Effector memory CD8-positive, alpha-beta T cell (primary cell): ENCODE measurements around the gene HDAC3.

Experiments
- ATAC-seq: fragments of 150-1000 bp; cut with Tn5 transposase; replicated peaks from 2 replicates; pipeline ENCODE4 v1.10.0; 2021; ENCODE audit warnings: mild to moderate bottlenecking, moderate library complexity
- DNase-seq, 3 experiments: peaks; one replicate each; pipeline ENCODE4 v3.0.0; 2021
- H3K27ac Mint-ChIP-seq, 2 donors: one replicate each; pipeline ENCODE4 v1.8.0; 2022; ENCODE audit warnings: mild to moderate bottlenecking in 2 of 2, mixed read lengths in 2 of 2, moderate library complexity in 2 of 2
- H3K27me3 Mint-ChIP-seq, 2 donors: one replicate each; pipeline ENCODE4 v1.8.0; 2022; ENCODE audit warnings: mixed read lengths in 2 of 2
- H3K36me3 Mint-ChIP-seq: one replicate; pipeline ENCODE4 v1.8.0; 2022; ENCODE audit warnings: mild to moderate bottlenecking, moderate library complexity, mixed read lengths; ENCODE audit not compliant: insufficient read depth
- H3K4me1 Mint-ChIP-seq, 2 donors: one replicate each; pipeline ENCODE4 v1.8.0; 2022; ENCODE audit warnings: low read depth in 2 of 2, mixed read lengths in 2 of 2
- H3K4me3 Mint-ChIP-seq, 2 donors: one replicate each; pipeline ENCODE4 v1.8.0; 2022; ENCODE audit warnings: mild to moderate bottlenecking in 2 of 2, mixed read lengths in 2 of 2, moderate library complexity in 2 of 2
- H3K9me3 Mint-ChIP-seq, 2 donors: one replicate each; pipeline ENCODE4 v1.8.0; 2022; ENCODE audit warnings: mixed read lengths in 2 of 2

HDAC3 gene

DNA sequence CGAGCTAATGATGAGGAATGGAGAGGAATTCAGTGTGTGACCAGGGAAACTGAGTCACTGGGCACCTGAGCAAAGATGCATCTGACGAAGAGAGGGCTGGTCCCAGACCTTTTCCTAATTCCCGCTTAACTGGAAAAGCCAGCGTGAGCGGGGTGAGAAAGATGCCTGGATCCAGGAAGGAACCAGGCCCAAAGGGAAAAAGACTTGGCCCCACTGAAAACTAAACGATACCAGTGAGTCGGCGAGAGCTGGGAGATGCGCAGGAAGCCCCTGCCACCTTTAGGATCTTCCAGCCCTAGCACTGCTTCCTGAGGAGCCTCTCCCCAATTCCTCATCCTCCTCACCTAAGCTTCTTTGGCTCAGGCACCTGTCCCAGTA is 15.1 kb upstream of the HDAC3 start:
- H3K27me3 Mint-ChIP-seq: no peaks in the 10 kb centered on the region
- no peak for ATAC-seq

DNA sequence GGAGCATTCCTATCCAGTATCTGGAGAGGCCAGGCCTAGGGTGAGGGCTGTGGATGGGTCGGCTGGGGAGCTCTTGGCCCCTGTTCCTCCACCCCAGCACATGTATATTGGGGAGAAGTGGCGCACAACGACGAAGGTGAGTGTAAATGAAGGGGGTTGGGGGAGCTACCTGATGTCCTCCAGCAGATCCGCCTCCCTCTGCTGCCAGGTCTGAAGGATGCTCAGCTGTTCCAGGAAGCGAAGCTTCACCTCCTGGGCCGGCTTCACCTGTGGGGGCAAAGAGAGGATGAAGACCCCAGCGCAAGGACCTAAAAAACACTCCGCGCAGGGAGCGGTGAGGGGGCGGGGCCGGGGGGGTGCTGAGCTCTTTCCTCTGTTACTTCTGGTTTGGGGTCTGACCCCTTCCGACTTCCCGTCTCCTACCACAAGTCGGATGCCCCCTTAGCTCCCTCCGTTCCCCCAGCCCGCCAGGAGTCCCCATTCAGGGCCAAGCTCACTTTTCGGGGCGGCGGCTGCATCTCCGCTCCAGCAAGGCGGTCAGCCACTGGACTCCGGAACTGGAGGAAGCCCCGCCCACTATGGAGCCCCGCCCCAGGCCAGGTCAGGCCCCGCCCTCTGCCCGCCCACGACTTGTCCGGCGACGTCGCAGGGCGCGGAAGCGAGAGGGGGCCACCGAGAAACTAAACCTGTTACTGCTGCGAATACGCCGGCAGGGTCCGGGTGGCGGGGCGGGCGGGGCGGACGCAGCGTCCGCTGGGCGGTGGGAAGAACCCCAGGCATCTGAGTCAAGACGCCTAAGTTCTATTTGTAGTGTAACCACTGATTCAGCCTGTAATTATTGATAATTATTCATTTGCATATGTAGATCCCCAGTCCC is 14.4 kb upstream of the HDAC3 start, which contains the start of gene FCHSD1:
Gene FCHSD1, minus strand, starts transcription at position 568 of the 877 bp plus-strand sequence. Its CDS starts 50 bp downstream, at position 518.
- Mint-ChIP-seq H3K9me3 (no peaks in the 10 kb centered on the region), H3K27ac (peak within 1 kb of the TSS; percentile 94 to 97), H3K4me1 (peaks cover 39 to 40% of the 10 kb centered on the region in 2 donors), H3K36me3 (peaks cover 10% of the 10 kb centered on the region), H3K27me3 (no peaks in the 10 kb centered on the region), H3K4me3 (peak within 1 kb of the TSS; percentile 91 to 93)
- ATAC-seq (peak; percentile 91), DNase-seq (peak; percentile 66 to 79 (median 72))

More for the DNA sequence above, 15.1 kb upstream of the HDAC3 start:
- H3K4me3 Mint-ChIP-seq: peak overlapping the region; percentile 91 to 93
- DNase-seq: no peak
- H3K36me3 Mint-ChIP-seq: peaks cover 8% of the 10 kb centered on the region
- no peaks in the 10 kb centered on the region for H3K9me3 Mint-ChIP-seq
- H3K4me1 Mint-ChIP-seq: peaks cover 34 to 37% of the 10 kb centered on the region in 2 donors
- peak overlapping the region; percentile 94 to 97 for H3K27ac Mint-ChIP-seq

DNA sequence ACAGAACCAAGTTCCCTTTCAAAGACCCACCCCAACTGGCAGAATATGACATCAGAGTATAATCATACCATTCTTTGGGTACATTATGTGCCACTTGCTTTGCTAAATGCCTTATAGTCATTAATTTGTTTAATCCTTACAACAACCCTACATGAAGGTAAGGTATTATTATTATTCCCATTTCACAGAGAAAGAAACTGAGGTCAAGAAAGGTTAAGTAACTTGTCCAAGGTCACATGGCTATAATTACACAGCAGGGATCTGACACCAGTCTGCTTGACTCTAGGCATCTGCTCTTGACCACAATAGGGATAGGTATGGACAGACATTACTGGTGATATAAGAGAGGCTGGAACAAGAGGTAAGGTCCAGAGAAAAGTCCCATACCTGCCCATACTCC is 13.3 kb upstream of the HDAC3 start:
- H3K27ac Mint-ChIP-seq: peak overlapping the region; percentile 94 to 97
- peaks cover 42 to 43% of the 10 kb centered on the region in 2 donors for H3K4me1 Mint-ChIP-seq
- H3K4me3 Mint-ChIP-seq: peak overlapping the region; percentile 91 to 93
- ATAC-seq (no peak), DNase-seq (no peak)
- H3K27me3 Mint-ChIP-seq: no peaks in the 10 kb centered on the region
- no peaks in the 10 kb centered on the region for H3K9me3 Mint-ChIP-seq
- peaks cover 10% of the 10 kb centered on the region for H3K36me3 Mint-ChIP-seq

DNA sequence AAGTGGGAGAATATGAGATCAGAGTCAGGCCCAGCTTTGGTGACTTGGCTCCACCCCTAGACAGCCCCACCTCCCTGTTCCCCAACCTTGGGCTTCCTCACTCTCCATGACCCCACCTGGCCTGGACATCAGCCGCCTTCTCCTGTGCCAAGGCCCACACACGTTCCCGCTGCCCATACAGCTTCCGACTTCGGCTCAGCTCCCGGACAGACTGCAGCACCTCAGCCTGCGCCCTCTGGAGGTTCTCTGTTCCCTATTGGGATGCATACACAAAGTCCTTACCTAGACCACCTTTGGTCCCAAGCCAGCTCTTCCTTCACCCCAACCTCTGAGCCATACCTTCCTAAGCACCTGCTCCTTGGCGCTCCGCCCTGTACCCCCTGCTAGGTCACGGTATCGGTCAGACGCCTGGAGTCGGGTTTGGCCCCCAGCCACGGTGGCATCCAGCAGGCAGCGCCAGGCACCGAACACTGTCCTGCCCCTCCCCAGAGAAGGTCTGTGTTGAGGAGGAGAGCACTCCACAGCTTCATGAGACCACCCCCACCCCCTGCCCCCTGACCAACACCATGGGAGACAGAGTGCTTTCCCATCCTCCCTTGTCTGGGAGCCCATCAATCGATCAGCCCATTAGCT is 12.5 kb upstream of the HDAC3 start:
- no peak for DNase-seq
- Mint-ChIP-seq H3K27ac (peak overlapping the region in 1 of 2 donors; percentile 94), H3K36me3 (peaks cover 10% of the 10 kb centered on the region), H3K4me1 (peaks cover 44 to 47% of the 10 kb centered on the region in 2 donors), H3K9me3 (no peaks in the 10 kb centered on the region), H3K4me3 (no peak overlapping the region), H3K27me3 (no peaks in the 10 kb centered on the region)
- ATAC-seq: no peak

DNA sequence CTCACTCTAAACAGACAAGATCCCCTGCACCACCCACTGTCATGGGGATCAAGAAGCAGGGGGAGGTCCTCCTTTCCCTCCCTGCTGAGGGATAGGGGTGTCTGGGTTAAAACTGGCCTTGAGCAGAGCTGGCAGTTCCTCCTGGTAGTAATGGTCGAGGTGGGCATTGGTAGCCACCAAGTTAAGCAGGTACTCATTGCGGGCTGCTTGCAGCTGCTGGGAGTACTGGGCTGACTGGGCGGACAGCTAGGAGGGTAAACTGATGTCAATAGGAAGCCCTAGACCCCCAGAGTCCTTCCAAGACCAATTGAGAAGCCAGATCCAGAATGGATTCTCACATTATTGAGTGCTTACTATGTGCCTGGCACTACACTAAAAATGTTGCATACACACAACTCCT is 11.2 kb upstream of the HDAC3 start:
- Mint-ChIP-seq H3K4me3 (no peak overlapping the region), H3K9me3 (no peaks in the 10 kb centered on the region), H3K27ac (peak overlapping the region in 1 of 2 donors; percentile 94), H3K4me1 (peaks cover 44 to 47% of the 10 kb centered on the region in 2 donors), H3K36me3 (peaks cover 19% of the 10 kb centered on the region), H3K27me3 (no peaks in the 10 kb centered on the region)
- DNase-seq (no peak), ATAC-seq (no peak)

DNA sequence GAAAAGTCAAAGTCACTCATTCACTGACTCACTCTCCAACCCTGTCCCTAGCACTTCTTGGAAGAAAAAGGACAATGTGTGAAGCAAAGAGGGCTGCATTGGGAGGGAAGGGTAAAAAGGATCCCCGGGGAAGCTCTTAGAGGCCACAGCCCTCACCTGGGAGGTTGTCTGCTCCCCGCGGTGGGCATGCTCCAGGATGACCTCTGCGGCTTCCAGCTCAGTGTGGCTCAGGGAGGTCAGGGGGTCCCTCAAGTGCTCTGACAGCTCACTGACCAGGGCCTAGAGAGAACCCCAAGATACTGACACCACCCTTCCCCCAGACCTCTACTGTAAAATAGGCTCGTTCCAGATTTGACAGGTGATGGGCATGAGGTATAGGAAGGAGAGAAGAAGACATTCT is 10.6 kb upstream of the HDAC3 start:
- ATAC-seq (no peak), DNase-seq (no peak)
- Mint-ChIP-seq H3K4me1 (peaks cover 39 to 43% of the 10 kb centered on the region in 2 donors), H3K27me3 (no peaks in the 10 kb centered on the region), H3K36me3 (peaks cover 19% of the 10 kb centered on the region), H3K9me3 (no peaks in the 10 kb centered on the region), H3K4me3 (no peak overlapping the region), H3K27ac (peak overlapping the region in 1 of 2 donors; percentile 25)

DNA sequence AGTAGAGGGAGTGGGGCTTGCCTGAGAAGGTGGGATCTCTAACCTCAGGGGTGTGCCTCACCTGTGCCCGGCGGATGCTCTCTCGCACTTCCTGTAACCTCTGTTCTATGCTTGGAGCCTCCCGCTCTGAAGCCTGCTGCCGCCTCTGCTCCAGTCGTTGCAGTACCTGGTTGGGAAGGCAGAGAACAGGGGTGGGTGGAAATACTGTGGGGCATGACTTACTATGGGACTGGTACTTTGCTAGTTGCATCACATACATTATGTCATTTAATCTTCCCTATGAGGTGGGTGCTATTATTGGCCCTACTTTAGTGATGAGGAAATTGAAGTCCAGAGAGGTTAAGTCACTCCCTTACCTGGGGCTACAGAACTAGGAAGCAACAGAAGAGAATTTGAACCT is 9.4 kb upstream of the HDAC3 start:
- Mint-ChIP-seq H3K4me3 (no peak overlapping the region), H3K9me3 (no peaks in the 10 kb centered on the region), H3K36me3 (peaks cover 19% of the 10 kb centered on the region), H3K27ac (no peak overlapping the region), H3K4me1 (peaks cover 32 to 40% of the 10 kb centered on the region in 2 donors), H3K27me3 (no peaks in the 10 kb centered on the region)
- ATAC-seq (no peak), DNase-seq (no peak)

DNA sequence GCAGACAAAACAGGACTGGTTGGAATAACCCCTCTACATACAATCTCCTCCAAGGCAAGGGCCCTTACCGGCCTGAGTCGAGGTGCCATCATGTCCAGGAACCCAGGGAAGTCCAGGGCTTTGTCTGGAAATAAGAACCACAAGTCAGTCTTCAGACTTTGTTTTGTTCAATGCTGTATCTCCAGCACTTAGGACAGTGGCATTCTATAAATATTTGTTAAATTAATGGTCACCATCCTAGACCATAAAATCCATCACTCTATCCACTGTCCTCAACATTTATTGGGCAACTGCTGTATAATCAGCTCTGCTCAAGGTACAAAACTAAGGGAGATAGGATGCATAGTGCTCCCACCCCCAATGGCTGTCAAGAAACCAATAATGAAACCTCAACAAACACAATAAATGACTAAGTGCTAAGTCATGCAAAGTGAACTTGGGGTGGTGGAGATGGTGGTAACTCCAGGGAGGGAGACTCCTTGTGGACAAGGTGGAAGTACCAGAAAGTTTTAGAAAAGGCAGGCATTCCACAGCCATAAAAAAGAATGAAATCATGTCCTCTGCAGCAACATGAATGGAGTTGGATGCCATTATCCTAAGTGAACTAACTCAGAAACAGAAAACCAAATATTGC is 5.1 kb upstream of the HDAC3 start:
- Mint-ChIP-seq H3K4me1 (peaks cover 21 to 25% of the 10 kb centered on the region in 2 donors), H3K27me3 (no peaks in the 10 kb centered on the region), H3K4me3 (no peak overlapping the region), H3K36me3 (peaks cover 22% of the 10 kb centered on the region), H3K9me3 (no peaks in the 10 kb centered on the region), H3K27ac (peak overlapping the region in 1 of 2 donors; percentile 2)
- DNase-seq: no peak
- no peak for ATAC-seq

DNA sequence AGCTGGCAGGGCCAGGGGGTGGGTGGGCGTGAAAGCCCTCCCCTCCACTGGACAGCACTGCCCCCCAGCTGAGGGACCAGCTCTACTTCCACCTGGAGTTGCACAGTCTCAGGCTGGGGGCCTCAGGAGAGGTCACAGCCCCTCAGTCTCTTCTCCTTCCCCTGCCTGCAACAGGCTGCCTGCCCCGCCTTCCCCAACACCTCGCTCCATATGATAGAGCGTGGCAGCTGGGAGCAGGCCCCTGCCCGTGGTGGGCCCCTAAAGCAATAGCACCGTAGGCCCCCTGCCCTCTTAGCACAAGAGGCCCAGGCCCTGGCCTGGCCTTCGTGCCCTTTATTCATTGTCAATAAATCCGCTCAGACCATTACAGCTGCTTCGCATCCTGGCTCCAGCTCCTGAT is 4.0 kb upstream of the HDAC3 start:
- DNase-seq (no peak), ATAC-seq (no peak)
- Mint-ChIP-seq H3K36me3 (peaks cover 20% of the 10 kb centered on the region), H3K4me1 (peaks cover 24 to 25% of the 10 kb centered on the region in 2 donors), H3K9me3 (no peaks in the 10 kb centered on the region), H3K27me3 (no peaks in the 10 kb centered on the region), H3K4me3 (no peak overlapping the region), H3K27ac (peak overlapping the region in 1 of 2 donors; percentile 25)

DNA sequence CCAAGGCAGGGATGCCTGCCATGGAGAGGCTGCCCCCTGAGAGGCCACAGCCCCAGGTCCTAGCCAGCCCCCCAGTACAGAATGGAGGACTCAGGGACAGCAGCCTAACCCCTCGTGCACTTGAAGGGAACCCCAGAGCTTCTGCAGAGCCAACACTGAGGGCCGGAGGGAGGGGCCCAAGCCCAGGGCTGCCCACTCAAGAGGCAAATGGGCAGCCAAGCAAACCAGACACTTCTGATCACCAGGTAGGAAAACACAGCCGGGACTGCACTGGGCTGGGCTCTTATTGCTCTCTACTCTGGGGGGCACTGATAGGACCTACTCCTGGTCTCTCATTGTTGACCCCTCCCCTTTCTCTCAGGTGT is 3.4 kb upstream of the HDAC3 start:
- ATAC-seq (no peak), DNase-seq (no peak)
- H3K36me3 Mint-ChIP-seq: peaks cover 20% of the 10 kb centered on the region
- no peak overlapping the region for H3K4me3 Mint-ChIP-seq
- no peak overlapping the region for H3K27ac Mint-ChIP-seq
- H3K9me3 Mint-ChIP-seq: no peaks in the 10 kb centered on the region
- H3K27me3 Mint-ChIP-seq: no peaks in the 10 kb centered on the region
- peaks cover 28 to 30% of the 10 kb centered on the region in 2 donors for H3K4me1 Mint-ChIP-seq

DNA sequence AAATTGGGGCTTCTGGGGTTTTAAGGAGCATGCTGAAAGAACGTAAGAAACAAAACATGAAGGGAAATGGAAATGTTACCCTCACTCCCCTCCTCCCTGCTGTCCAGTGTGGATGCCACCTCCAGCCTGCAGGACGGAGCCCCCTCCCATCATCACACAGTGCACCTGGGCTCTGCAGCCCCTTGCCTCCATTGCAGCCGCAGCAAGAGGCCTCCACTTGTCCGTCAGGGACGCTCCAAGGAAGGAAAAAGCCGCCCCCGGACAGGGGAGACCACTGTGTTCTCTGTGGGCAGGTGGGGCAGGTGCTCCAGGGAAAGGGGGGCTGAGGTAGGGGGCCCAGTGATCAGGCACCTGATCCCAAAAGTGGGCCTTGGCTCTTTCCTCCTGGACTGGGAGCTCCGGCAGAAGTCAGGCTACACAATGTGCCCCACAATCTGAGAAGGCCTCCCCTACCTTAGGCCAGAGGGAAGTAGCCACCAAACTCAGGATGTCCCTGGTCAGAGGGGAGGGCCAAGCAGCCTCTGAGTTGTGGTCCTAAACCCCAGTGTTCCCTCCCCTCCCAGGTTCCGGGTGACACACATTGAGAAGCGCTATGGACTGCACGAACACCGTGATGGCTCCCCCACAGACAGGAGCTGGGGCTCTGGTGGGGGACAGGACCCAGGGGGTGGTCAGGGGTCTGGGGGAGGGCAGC is 2.9 kb upstream of the HDAC3 start:
- DNase-seq (no peak), ATAC-seq (no peak)
- Mint-ChIP-seq H3K4me1 (peaks cover 27% of the 10 kb centered on the region in 2 donors), H3K4me3 (no peak overlapping the region), H3K9me3 (no peaks in the 10 kb centered on the region), H3K27ac (no peak overlapping the region), H3K27me3 (no peaks in the 10 kb centered on the region), H3K36me3 (peaks cover 20% of the 10 kb centered on the region)

DNA sequence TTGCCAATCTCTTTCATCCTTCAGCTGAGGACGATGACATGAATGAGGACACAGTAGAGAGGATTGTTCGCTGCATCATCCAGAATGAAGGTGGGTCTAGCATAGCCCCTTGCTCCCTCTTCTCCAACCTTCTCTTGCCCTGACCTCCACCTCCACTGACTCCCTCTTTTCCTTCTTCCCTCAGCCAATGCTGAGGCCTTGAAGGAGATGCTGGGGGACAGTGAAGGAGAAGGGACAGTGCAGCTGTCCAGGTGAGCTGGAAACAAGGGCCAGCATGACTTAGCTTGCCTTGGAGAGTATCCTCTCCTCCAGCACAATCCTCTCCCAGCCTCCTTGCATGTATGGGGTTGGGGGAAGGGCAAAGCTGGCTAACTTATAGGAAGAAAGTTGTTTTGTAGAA is 2.1 kb upstream of the HDAC3 start:
- no peaks in the 10 kb centered on the region for H3K27me3 Mint-ChIP-seq
- peaks cover 32 to 33% of the 10 kb centered on the region in 2 donors for H3K4me1 Mint-ChIP-seq
- no peak for ATAC-seq
- DNase-seq: no peak
- peak overlapping the region in 1 of 2 donors; percentile 88 for H3K4me3 Mint-ChIP-seq
- H3K9me3 Mint-ChIP-seq: no peaks in the 10 kb centered on the region
- H3K36me3 Mint-ChIP-seq: peaks cover 18% of the 10 kb centered on the region
- peak overlapping the region; percentile 63 to 78 for H3K27ac Mint-ChIP-seq
